DOHH2 (cell line): Measurements from ENCODE around the gene ME3.
"Not testable (repeated sequence)": the region's sequence is repeated elsewhere in the genome, so short reads cannot be mapped to it uniquely, and the experiment has no call there.

Experiments used
- H3F3A ChIP-seq: fragments of 200-600 bp; sonication (generic), shearing (Covaris generic); 2 replicates; pipeline ENCODE4 v1.6.0; 2016; ENCODE audit warnings: antibody characterized with exemption, mild to moderate bottlenecking; ENCODE audit not compliant: control insufficient read depth, insufficient read depth
- H3K27ac ChIP-seq: fragments of 200-600 bp; sonication (generic); 2 replicates; pipeline ENCODE4 v1.5.1; 2014; ENCODE audit warnings: low read depth, mild to moderate bottlenecking, low read length, moderate library complexity
- H3K27me3 ChIP-seq: fragments of 200-600 bp; sonication (generic); 2 replicates; pipeline ENCODE4 v1.6.1; 2014; ENCODE audit warnings: mild to moderate bottlenecking, low read length, mixed read lengths; ENCODE audit not compliant: control insufficient read depth
- H3K36me3 ChIP-seq: fragments of 200-600 bp; sonication (generic); 2 replicates; pipeline ENCODE4 v1.6.1; 2014; ENCODE audit warnings: mild to moderate bottlenecking, low read length, moderate library complexity, mixed read lengths; ENCODE audit not compliant: control insufficient read depth
- H3K4me1 ChIP-seq: fragments of 200-600 bp; sonication (generic); 2 replicates; pipeline ENCODE4 v1.6.1; 2014; ENCODE audit warnings: mild to moderate bottlenecking, low read length, mixed read lengths; ENCODE audit not compliant: control insufficient read depth
- H3K4me2 ChIP-seq: fragments of 200-600 bp; sonication (generic); 2 replicates; pipeline ENCODE4 v1.6.0; 2014; ENCODE audit warnings: mild to moderate bottlenecking, low read length, moderate library complexity
- H3K4me3 ChIP-seq: fragments of 200-600 bp; sonication (generic); 2 replicates; pipeline ENCODE4 v1.5.1; 2014; ENCODE audit warnings: mild to moderate bottlenecking, low read length, mixed read lengths
- H3K79me2 ChIP-seq: fragments of 200-600 bp; sonication (generic); 2 replicates; pipeline ENCODE4 v1.6.1; 2014; ENCODE audit warnings: mild to moderate bottlenecking, low read length, mixed read lengths; ENCODE audit not compliant: control insufficient read depth
- H3K9me2 ChIP-seq: fragments of 200-600 bp; sonication (generic); replicated peaks from 2 replicates; pipeline ENCODE4 v1.6.1; 2014; ENCODE audit warnings: mild to moderate bottlenecking, low read length, mixed read lengths; ENCODE audit not compliant: control insufficient read depth
- H3K9me3 ChIP-seq: fragments of 200-600 bp; sonication (generic); 2 replicates; pipeline ENCODE4 v1.6.1; 2014; ENCODE audit warnings: antibody characterized with exemption, low read length, mixed read lengths; ENCODE audit not compliant: control insufficient read depth, insufficient read depth
- H4K20me1 ChIP-seq: fragments of 200-600 bp; sonication (generic); 2 replicates; pipeline ENCODE4 v1.6.0; 2014; ENCODE audit warnings: low read depth, mild to moderate bottlenecking, antibody characterized with exemption, low read length, moderate library complexity; ENCODE audit not compliant: control insufficient read depth, insufficient read depth
- CTCF ChIP-seq: fragments of 200-600 bp; sonication (generic); IDR thresholded peaks from one replicate; pipeline ENCODE4 v1.5.1; 2014; ENCODE audit warnings: antibody characterized with exemption, mild to moderate bottlenecking, low read depth, low read length; ENCODE audit not compliant: poor library complexity, severe bottlenecking
- EZH2phosphoT487 ChIP-seq: fragments of 200-600 bp; sonication (generic); IDR thresholded peaks from 2 replicates; pipeline ENCODE4 v1.6.1; 2017; ENCODE audit warnings: borderline replicate concordance, mild to moderate bottlenecking, antibody characterized with exemption, low read length, moderate library complexity, mixed read lengths

Gene ME3

DNA sequence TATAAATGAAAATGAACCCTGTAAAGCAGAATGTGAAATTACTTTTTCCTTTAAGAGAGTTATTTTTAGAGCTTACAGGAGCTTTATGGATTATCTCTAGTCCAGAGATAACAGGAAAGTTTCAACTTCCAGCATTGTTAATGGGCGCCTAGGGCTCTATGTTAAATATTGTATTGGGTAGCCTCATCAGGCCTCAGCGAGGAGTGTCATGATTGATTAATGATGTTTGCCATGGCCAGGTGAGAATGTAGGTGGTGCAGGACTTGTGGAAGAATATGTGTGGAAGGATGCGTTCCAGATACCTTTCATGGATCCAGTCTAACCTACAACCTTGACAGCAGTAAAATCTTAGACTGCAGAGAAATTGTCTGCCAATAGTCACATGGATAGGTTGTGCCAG is 50.6 kb downstream of the ME3 start:
- no peaks in the 10 kb centered on the region for H3K36me3 ChIP-seq
- H3K79me2 ChIP-seq = no peaks in the 10 kb centered on the region
- H3K27me3 ChIP-seq = 0 out of 2 replicates have a peak, but pooled peaks cover 4% of the 10 kb centered on the region
- TF ChIP-seq EZH2phosphoT487 (no peak), CTCF (no peak)
- H3K9me2 ChIP-seq = no peaks in the 10 kb centered on the region
- no peaks in the 10 kb centered on the region for H3K9me3 ChIP-seq
- no peaks in the 10 kb centered on the region for H3F3A ChIP-seq
- no peaks in the 10 kb centered on the region for H3K4me1 ChIP-seq
- no peak overlapping the region for H3K27ac ChIP-seq
- H3K4me3 ChIP-seq = no peak overlapping the region
- no peaks in the 10 kb centered on the region for H4K20me1 ChIP-seq
- H3K4me2 ChIP-seq = no peak overlapping the region

DNA sequence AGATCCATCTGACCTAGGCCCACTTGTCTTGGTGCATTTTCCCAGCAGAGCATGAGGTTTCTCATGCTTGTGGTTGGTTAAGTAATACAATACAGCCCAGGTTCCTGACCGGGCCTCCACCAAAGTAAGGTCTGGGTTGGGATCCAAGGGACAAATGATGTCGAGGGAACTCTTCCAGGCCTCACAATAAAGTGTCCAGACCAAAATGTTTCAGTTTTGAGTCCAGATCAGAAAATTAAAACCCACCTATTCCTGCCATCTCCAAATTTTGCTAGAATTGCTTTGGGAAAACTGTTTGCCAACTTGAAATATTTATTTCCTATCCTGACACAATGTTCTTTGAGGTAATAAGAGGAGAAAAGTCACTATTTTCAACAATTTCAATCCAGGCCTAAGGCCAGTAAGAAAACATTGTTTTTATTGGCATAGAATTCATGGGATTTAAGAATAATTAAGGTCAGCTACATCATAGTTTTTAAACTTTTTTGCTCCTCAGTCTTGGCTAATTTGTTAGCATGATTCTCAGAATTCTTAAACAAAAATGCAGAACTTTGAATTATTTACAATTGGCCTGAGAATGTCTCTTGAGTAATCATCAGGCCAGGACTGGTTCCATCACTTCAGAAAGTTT is 51.4 kb downstream of the ME3 start:
- no peaks in the 10 kb centered on the region for H3F3A ChIP-seq
- H3K4me3 ChIP-seq = no peak overlapping the region
- TF ChIP-seq CTCF (no peak), EZH2phosphoT487 (no peak)
- no peaks in the 10 kb centered on the region for H3K9me2 ChIP-seq
- no peaks in the 10 kb centered on the region for H3K9me3 ChIP-seq
- no peaks in the 10 kb centered on the region for H3K36me3 ChIP-seq
- H4K20me1 ChIP-seq = no peaks in the 10 kb centered on the region
- no peak overlapping the region for H3K27ac ChIP-seq
- H3K27me3 ChIP-seq = 0 out of 2 replicates have a peak, but pooled peaks cover 4% of the 10 kb centered on the region
- no peaks in the 10 kb centered on the region for H3K79me2 ChIP-seq
- H3K4me1 ChIP-seq = no peaks in the 10 kb centered on the region
- H3K4me2 ChIP-seq = no peak overlapping the region

GRCh38 chr11:86619428-86619827 is 53.0 kb downstream of the ME3 start:
- not testable (repeated sequence) for H3K9me3 ChIP-seq, H3K4me3 ChIP-seq, H3K36me3 ChIP-seq, H3K27ac ChIP-seq, H3K9me2 ChIP-seq, H3K27me3 ChIP-seq, H3K79me2 ChIP-seq, H3F3A ChIP-seq, H4K20me1 ChIP-seq, H3K4me1 ChIP-seq, H3K4me2 ChIP-seq

GRCh38 chr11:86617502-86617901 is 54.9 kb downstream of the ME3 start:
- Histone ChIP-seq H3K4me3 (no peak overlapping the region), H3K4me1 (no peaks in the 10 kb centered on the region), H3K79me2 (no peaks in the 10 kb centered on the region), H3K27ac (no peak overlapping the region), H3K9me3 (no peaks in the 10 kb centered on the region), H4K20me1 (no peaks in the 10 kb centered on the region), H3K27me3 (no peaks in the 10 kb centered on the region), H3F3A (no peaks in the 10 kb centered on the region), H3K4me2 (no peak overlapping the region), H3K9me2 (no peaks in the 10 kb centered on the region), H3K36me3 (no peaks in the 10 kb centered on the region)
- TF ChIP-seq EZH2phosphoT487 (no peak), CTCF (no peak)
